Upper lobe of left lung (tissue), 6 donors: ENCODE measurements around the gene P2RX1. TPM values are rescaled to one million over a fixed set of nuclear protein-coding genes. Genes with fewer than 3 reads are reported as not detected.
A peak's percentile ranks its signal among the peaks of the same experiment; 100 is the strongest.

Experiments
- ATAC-seq, 2 donors: fragments of 200-7000 bp; cut with Tn5 transposase; one replicate each; pipeline ENCODE4 v1.9.1; 2022; ENCODE audit warnings: mild to moderate bottlenecking in 2 of 2, moderate library complexity in 2 of 2; ENCODE audit not compliant: low FRiP score in 2 of 2
- DNase-seq, 2 donors: peaks; one replicate each; pipeline ENCODE4 v3.0.0-alpha.2; 2019 to 2020
- H3K27ac ChIP-seq, 4 donors: fragments of 200-600 bp; sonication (generic); one replicate each; pipeline ENCODE4 v1.5.1; 2016 to 2019
- H3K27me3 ChIP-seq, 4 donors: fragments of 200-600 bp; sonication (generic); one replicate each; pipeline ENCODE4 v1.5.1; 2017 to 2019
- H3K36me3 ChIP-seq, 4 donors: fragments of 200-600 bp; sonication (generic); one replicate each; pipeline ENCODE4 v1.5.1; 2016 to 2019
- H3K4me1 ChIP-seq, 4 donors: fragments of 200-600 bp; sonication (generic); one replicate each; pipeline ENCODE4 v1.5.1; 2018 to 2019
- H3K4me3 ChIP-seq, 4 donors: fragments of 200-600 bp; sonication (generic); one replicate each; pipeline ENCODE4 v1.5.1; 2017 to 2019; ENCODE audit warnings: mild to moderate bottlenecking in 2 of 4, moderate library complexity in 1 of 4
- H3K9me3 ChIP-seq, 4 donors: fragments of 200-600 bp; sonication (generic); one replicate each; pipeline ENCODE4 v1.5.1; 2018 to 2019
- EP300 ChIP-seq, 4 donors: sonication (generic); formaldehyde crosslinking; IDR thresholded peaks; one replicate each; pipeline ENCODE4 v1.5.1; 2017; ENCODE audit warnings: antibody characterized with exemption in 4 of 4, control low read depth in 2 of 4
- POLR2A ChIP-seq, 4 donors: fragments of 450-650 bp; IDR thresholded peaks; one replicate each; pipeline ENCODE4 v1.5.1; 2016 to 2017; ENCODE audit warnings: antibody characterized with exemption in 4 of 4, mild to moderate bottlenecking in 2 of 4
- POLR2AphosphoS5 ChIP-seq, 2 donors: sonication (generic); formaldehyde crosslinking; IDR thresholded peaks; one replicate each; pipeline ENCODE4 v1.5.1; 2017; ENCODE audit warnings: antibody characterized with exemption in 2 of 2
- WGBS, 2 donors: methylation state at CpG; one replicate each; pipeline ENCODE4 v1.1.5; 2017 to 2018; 5-methylcytosine and 5-hydroxymethylcytosine counted together
- total RNA-seq, 6 donors: library from RNA; depleted of rRNA in 4 of 6; stranded (reverse); fragments of >200 nt in 4 of 6; gene quantifications; one replicate each; pipeline versions ENCODE4 v1.1.0 to v1.2.1, GENCODE V29; 2016 to 2021
- TF ChIP-seq, protein P1 (sequence below), 6 experiments: fragments of 450-650 bp in 4 of 6; fragments of 200-600 bp in 2 of 6; sonication (generic) in 2 of 6; IDR thresholded peaks; one replicate each; pipeline ENCODE4 v1.5.1; 2016 to 2019; ENCODE audit warnings: antibody characterized with exemption in 6 of 6
- donor health status: DM: no; HTN: no; CAD: no; lungs with moderate emphysema.
- donor health status: DM: no; HTN: yes; CAD: no; lungs with severe emphysema.

P2RX1 gene
- total RNA-seq, 6 donors from 2014 or later = 3.7 to 29.9 (median 9.4) TPM

DNA sequence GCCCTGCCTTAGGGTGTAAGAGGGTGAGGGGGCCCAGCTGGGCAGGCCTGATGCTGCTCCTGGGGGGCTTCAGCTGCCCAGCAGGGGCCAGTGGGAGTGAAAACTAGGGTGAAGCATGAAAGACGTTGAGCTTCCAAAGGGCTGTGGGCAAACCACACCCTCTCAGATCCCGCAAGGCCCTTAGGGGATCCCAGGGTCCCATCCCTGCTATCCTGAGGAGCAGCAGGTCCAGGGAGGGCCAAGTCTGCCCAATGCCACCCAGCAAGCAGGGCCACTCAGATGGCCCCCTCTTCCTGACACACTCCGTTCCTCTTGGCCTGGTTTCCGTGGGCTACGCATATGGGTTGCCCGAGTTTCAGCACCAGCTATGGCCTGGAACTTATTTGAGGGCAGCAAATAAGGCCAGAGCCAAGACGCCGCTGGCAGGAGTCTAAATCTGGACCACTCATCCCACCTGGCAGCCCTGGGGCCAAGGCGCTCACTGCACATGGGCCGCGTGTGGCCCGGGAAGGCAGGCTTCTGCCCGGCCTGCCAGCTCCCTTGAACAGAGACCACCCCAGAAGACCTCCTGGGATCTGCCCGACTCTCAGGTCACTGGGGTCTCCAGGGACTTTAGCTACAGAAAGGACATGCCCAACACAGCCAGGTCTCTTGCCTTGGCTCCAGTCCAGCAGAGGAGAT, 43.8 kb upstream of the P2RX1 start:
- no peak for TF ChIP-seq EP300 (IDR thresholded peaks at IDR 0.05)
- peaks cover 53 to 69% (median 62%) of the 10 kb centered on the region in 4 donors for H3K4me1 ChIP-seq
- ATAC-seq = no peak
- peak overlapping the region; percentile 36 to 85 (median 50) for H3K27ac ChIP-seq
- DNase-seq = no peak
- no peaks in the 10 kb centered on the region for H3K36me3 ChIP-seq
- no peak overlapping the region for H3K4me3 ChIP-seq
- H3K27me3 ChIP-seq = peaks cover 0 to 8% (median 3%) of the 10 kb centered on the region in 4 donors
- H3K9me3 ChIP-seq = no peaks in the 10 kb centered on the region
- 89% methylated on average over 9 to 12 of the region's 14 CpGs for WGBS, 2 donors

DNA sequence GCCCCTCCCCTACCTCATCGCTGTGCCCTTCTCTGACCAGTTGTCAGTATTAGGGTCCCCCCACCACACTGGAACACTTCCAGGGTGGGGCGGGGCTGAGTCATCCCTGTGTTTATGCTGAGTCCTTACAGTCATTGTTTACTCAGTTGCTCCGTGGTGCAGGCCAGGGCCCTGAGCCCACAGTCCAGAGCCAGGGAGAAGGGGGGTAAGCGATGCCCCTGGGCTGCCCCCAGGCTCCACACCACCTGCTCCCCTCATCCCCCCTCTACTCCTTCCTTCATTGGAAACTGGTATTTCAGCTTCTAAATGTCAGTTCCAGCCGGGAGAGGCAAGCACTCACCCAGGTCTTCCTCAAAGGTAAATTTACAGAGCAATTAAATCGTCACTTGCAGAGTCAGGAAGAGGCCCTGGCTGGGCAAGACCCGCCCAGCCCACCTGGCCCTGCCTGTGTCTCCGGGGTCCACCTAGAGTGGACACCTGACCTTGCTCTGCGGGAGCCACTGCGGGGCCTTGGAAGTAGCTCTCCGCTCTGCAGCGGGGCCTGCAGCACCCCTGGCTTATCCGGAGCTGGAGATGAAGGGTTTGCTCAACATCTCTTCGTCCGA, 43.1 kb upstream of the P2RX1 start:
- ATAC-seq (peak in 1 of 2 donors; percentile 8), DNase-seq (no peak)
- TF ChIP-seq POLR2AphosphoS5 (IDR thresholded peaks at IDR 0.05) = peak; percentile 23 to 34
- TF ChIP-seq, protein P1, sequence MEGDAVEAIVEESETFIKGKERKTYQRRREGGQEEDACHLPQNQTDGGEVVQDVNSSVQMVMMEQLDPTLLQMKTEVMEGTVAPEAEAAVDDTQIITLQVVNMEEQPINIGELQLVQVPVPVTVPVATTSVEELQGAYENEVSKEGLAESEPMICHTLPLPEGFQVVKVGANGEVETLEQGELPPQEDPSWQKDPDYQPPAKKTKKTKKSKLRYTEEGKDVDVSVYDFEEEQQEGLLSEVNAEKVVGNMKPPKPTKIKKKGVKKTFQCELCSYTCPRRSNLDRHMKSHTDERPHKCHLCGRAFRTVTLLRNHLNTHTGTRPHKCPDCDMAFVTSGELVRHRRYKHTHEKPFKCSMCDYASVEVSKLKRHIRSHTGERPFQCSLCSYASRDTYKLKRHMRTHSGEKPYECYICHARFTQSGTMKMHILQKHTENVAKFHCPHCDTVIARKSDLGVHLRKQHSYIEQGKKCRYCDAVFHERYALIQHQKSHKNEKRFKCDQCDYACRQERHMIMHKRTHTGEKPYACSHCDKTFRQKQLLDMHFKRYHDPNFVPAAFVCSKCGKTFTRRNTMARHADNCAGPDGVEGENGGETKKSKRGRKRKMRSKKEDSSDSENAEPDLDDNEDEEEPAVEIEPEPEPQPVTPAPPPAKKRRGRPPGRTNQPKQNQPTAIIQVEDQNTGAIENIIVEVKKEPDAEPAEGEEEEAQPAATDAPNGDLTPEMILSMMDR (IDR thresholded peaks at IDR 0.05) = no peak
- peak overlapping the region in 3 of 4 donors; percentile 46 to 85 (median 55) for H3K27ac ChIP-seq
- H3K36me3 ChIP-seq = no peaks in the 10 kb centered on the region
- H3K27me3 ChIP-seq = peaks cover 0 to 8% (median 3%) of the 10 kb centered on the region in 4 donors
- H3K4me3 ChIP-seq = no peak overlapping the region
- no peaks in the 10 kb centered on the region for H3K9me3 ChIP-seq
- WGBS, 2 donors = 43 to 57% methylated on average over 11 to 15 of the region's 15 CpGs
- peaks cover 50 to 68% (median 59%) of the 10 kb centered on the region in 4 donors for H3K4me1 ChIP-seq

DNA sequence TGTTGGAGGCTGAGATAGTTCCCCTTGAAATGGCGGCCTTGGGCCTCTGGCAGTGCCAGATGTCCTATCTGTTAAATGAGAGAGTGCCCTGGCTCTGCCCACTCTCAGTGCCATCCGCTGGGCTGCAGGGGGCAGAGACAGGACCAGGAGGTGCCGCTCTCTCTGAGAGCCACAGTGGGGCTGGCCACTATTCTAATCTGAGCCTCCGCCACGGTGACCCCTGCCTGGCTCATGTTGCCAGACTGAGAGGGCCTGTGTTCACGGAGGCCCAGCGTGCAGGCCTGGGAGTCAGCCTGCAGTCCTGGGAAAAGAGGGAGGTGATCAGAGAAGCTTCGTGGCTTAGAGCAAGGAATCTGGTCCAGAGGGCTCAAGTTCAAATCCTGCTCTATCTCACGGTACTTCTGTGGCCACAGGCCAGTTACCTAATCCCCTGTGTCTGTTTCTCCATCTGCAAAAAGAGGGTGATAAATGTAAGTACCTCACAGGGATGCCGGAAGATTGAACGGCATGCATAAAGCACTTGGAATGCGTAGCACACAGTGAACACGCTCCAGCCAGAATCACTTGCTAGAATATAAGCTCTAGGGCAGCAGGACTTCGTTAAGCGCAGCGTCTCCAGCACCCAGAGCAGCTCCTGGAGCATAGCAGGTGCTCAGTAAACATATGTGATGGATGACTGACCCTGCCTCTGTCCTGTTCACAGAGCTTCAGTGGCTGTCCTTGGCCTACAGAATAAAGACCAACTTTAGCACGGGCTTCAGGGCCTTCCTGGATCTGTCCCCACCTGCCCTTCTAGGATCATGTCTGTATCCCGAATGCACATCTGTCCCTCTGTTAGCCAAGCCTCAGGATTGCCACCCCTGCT, 41.7 kb upstream of the P2RX1 start:
- H3K27ac ChIP-seq = no peak overlapping the region
- H3K9me3 ChIP-seq = no peaks in the 10 kb centered on the region
- 92 to 96% methylated on average over 13 to 17 of the region's 18 CpGs for WGBS, 2 donors
- TF ChIP-seq, protein P1 (IDR thresholded peaks at IDR 0.05) = no peak
- TF ChIP-seq EP300 (IDR thresholded peaks at IDR 0.05) (no peak), POLR2AphosphoS5 (IDR thresholded peaks at IDR 0.05) (no peak)
- no peaks in the 10 kb centered on the region for H3K36me3 ChIP-seq
- DNase-seq = no peak
- ATAC-seq = no peak
- peaks cover 43 to 53% (median 51%) of the 10 kb centered on the region in 4 donors for H3K4me1 ChIP-seq
- H3K4me3 ChIP-seq = no peak overlapping the region
- no peaks in the 10 kb centered on the region for H3K27me3 ChIP-seq

DNA sequence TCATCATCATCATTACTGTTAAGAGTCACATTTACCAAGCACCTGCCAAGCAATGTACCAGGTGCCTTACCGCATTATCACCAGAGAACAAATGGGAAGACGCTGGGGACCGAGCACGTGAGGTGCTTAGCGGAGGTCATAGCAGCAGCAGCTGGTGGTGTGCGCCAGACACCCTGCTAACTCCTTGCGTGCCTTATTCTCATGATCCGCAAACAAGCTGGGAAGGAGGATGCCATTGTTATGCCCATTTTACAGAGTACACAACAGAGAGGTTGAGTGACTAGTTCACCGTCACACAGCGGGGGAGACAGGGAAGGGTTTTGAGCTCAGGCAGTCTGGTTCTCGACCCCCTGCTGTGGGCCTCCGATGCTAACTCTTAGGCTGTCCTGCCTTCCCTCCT, 40.7 kb upstream of the P2RX1 start:
- Histone ChIP-seq H3K4me3 (no peak overlapping the region), H3K27ac (no peak overlapping the region), H3K9me3 (no peaks in the 10 kb centered on the region), H3K4me1 (peaks cover 34 to 44% (median 41%) of the 10 kb centered on the region in 4 donors), H3K27me3 (no peaks in the 10 kb centered on the region), H3K36me3 (no peaks in the 10 kb centered on the region)
- TF ChIP-seq, protein P1 (IDR thresholded peaks at IDR 0.05) = no peak
- TF ChIP-seq POLR2A (IDR thresholded peaks at IDR 0.05) (no peak), EP300 (IDR thresholded peaks at IDR 0.05) (no peak), POLR2AphosphoS5 (IDR thresholded peaks at IDR 0.05) (no peak)
- whole genome bisulfite sequencing, 2 donors = 94 to 98% methylated on average over 11 to 12 of the region's 12 CpGs
- no peak for DNase-seq
- no peak for ATAC-seq

DNA sequence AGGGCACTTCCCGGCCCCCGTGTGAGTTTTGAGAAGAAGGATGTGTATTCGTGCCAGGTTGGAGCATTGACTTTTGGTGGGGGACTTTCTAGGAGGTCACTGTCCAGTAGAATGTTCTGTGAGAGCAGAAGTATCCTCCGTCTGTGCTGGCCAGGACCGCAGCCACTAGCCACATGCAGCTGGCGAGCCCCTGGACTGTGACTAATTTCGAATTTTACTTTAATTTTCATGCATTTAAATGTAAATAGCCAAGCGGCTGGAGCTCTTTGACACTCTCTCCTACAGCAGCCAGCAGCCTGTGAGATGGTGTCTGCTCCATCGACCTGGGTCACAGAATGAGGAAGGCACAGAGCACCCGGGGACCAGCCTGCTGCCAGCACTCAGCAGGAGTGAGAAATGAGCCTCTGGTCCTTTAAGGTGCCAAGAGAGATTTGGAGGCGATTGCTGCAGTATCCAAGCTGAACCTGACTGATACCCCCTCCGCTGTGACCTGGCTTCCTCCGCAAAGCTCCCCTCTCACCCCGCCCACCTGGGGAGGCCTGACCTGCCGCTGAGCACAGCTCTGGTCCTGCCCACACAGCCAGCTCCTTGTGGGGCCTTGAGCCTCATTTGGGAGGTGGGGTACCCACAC, 40.2 kb upstream of the P2RX1 start:
- no peaks in the 10 kb centered on the region for H3K36me3 ChIP-seq
- ATAC-seq (no peak), DNase-seq (no peak)
- no peak for TF ChIP-seq EP300 (IDR thresholded peaks at IDR 0.05)
- no peak for TF ChIP-seq POLR2A (IDR thresholded peaks at IDR 0.05)
- TF ChIP-seq, protein P1 (IDR thresholded peaks at IDR 0.05) = no peak
- TF ChIP-seq POLR2AphosphoS5 (IDR thresholded peaks at IDR 0.05) = no peak
- H3K27me3 ChIP-seq = no peaks in the 10 kb centered on the region
- no peaks in the 10 kb centered on the region for H3K9me3 ChIP-seq
- H3K27ac ChIP-seq = no peak overlapping the region
- 78% methylated on average over 9 to 15 of the region's 15 CpGs for WGBS, 2 donors
- peaks cover 29 to 39% (median 35%) of the 10 kb centered on the region in 4 donors for H3K4me1 ChIP-seq
- no peak overlapping the region for H3K4me3 ChIP-seq
